ENCODE results near the gene TMEM131.
A peak's percentile ranks its signal among the peaks of the same experiment; 100 is the strongest.
"Not testable (repeated sequence)": the region's sequence is repeated elsewhere in the genome, so short reads cannot be mapped to it uniquely, and the experiment has no call there.

The TMEM131 gene

GRCh38 chr2:97995734-97996624, at the start of gene TMEM131:
Gene TMEM131, minus strand, starts transcription at chr2:97995948. Its CDS starts 286 bp downstream, at chr2:97995662.
- peak; percentile 99 for DNase-seq (ENCODE audit: low spot score)

- DNase-seq (ENCODE audit: low spot score) = not testable (repeated sequence)
Measured at GRCh38 chr2:98044730-98045129, 49.0 kb upstream of the TMEM131 start.

GRCh38 chr2:98043101-98043500, 47.4 kb upstream of the TMEM131 start:
- DNase-seq (ENCODE audit: low spot score) = no peak

GRCh38 chr2:98040331-98040939, 44.7 kb upstream of the TMEM131 start:
- DNase-seq (ENCODE audit: low spot score) = no peak

GRCh38 chr2:98039085-98039756, 43.5 kb upstream of the TMEM131 start:
- no peak for DNase-seq (ENCODE audit: low spot score)

- no peak for DNase-seq (ENCODE audit: low spot score)
Measured at GRCh38 chr2:98037666-98038336, 42.1 kb upstream of the TMEM131 start.

- no peak for DNase-seq (ENCODE audit: low spot score)
Measured at GRCh38 chr2:98037206-98037605, 41.5 kb upstream of the TMEM131 start.

GRCh38 chr2:98036349-98037000, 40.7 kb upstream of the TMEM131 start:
- no peak for DNase-seq (ENCODE audit: low spot score)

- DNase-seq (ENCODE audit: low spot score) = no peak
Measured at GRCh38 chr2:98034745-98035144, 39.0 kb upstream of the TMEM131 start.

GRCh38 chr2:98032086-98032485, 36.3 kb upstream of the TMEM131 start:
- no peak for DNase-seq (ENCODE audit: low spot score)

- no peak for DNase-seq (ENCODE audit: low spot score)
Measured at GRCh38 chr2:98029718-98030222, 34.0 kb upstream of the TMEM131 start.

GRCh38 chr2:98028931-98029717, 33.4 kb upstream of the TMEM131 start:
- no peak for DNase-seq (ENCODE audit: low spot score)

GRCh38 chr2:98028101-98028561, 32.4 kb upstream of the TMEM131 start:
- DNase-seq (ENCODE audit: low spot score) = peak; percentile 84

- no peak for DNase-seq (ENCODE audit: low spot score)
Measured at GRCh38 chr2:98027538-98027937, 31.8 kb upstream of the TMEM131 start.

- DNase-seq (ENCODE audit: low spot score) = no peak
Measured at GRCh38 chr2:98026927-98027522, 31.3 kb upstream of the TMEM131 start.

GRCh38 chr2:98026292-98026691, 30.5 kb upstream of the TMEM131 start:
- no peak for DNase-seq (ENCODE audit: low spot score)

GRCh38 chr2:98025481-98026037, 29.8 kb upstream of the TMEM131 start:
- DNase-seq (ENCODE audit: low spot score) = no peak

- not testable (repeated sequence) for DNase-seq (ENCODE audit: low spot score)
Measured at GRCh38 chr2:98022067-98022466, 26.3 kb upstream of the TMEM131 start.

GRCh38 chr2:98020992-98021713, 25.4 kb upstream of the TMEM131 start:
- no peak for DNase-seq (ENCODE audit: low spot score)
